ENCODE results near the gene EPS8.

DNA sequence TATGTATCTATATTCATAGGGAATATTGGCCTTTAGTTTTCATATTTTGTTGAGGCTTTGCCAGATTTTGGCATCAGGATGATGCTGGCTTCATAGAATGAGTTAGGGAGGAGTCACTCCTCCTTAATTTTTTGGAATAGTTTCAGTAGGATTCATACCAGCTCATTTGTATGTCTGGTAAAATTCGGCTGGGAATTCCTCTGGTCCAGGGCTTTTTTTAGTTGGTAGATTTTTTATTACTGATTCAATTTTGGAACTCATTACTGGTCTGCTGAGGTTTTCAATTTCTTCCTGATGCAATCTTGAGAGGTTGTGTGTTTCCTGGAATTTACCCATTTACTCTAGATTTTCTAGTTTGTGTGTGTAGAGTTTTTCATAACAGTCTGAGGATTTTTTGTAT is 175.2 kb downstream of the EPS8 start:
- TF ChIP-seq, protein P1, sequence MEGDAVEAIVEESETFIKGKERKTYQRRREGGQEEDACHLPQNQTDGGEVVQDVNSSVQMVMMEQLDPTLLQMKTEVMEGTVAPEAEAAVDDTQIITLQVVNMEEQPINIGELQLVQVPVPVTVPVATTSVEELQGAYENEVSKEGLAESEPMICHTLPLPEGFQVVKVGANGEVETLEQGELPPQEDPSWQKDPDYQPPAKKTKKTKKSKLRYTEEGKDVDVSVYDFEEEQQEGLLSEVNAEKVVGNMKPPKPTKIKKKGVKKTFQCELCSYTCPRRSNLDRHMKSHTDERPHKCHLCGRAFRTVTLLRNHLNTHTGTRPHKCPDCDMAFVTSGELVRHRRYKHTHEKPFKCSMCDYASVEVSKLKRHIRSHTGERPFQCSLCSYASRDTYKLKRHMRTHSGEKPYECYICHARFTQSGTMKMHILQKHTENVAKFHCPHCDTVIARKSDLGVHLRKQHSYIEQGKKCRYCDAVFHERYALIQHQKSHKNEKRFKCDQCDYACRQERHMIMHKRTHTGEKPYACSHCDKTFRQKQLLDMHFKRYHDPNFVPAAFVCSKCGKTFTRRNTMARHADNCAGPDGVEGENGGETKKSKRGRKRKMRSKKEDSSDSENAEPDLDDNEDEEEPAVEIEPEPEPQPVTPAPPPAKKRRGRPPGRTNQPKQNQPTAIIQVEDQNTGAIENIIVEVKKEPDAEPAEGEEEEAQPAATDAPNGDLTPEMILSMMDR (IDR thresholded peaks at IDR 0.05) = no peak
- TF ChIP-seq POLR2AphosphoS5 (IDR thresholded peaks at IDR 0.05; ENCODE audit: low read depth, low read length) (no peak), TCF7L2 (IDR thresholded peaks at IDR 0.05; ENCODE audit: low read depth, low read length) (no peak)
- TF ChIP-seq, protein P2, sequence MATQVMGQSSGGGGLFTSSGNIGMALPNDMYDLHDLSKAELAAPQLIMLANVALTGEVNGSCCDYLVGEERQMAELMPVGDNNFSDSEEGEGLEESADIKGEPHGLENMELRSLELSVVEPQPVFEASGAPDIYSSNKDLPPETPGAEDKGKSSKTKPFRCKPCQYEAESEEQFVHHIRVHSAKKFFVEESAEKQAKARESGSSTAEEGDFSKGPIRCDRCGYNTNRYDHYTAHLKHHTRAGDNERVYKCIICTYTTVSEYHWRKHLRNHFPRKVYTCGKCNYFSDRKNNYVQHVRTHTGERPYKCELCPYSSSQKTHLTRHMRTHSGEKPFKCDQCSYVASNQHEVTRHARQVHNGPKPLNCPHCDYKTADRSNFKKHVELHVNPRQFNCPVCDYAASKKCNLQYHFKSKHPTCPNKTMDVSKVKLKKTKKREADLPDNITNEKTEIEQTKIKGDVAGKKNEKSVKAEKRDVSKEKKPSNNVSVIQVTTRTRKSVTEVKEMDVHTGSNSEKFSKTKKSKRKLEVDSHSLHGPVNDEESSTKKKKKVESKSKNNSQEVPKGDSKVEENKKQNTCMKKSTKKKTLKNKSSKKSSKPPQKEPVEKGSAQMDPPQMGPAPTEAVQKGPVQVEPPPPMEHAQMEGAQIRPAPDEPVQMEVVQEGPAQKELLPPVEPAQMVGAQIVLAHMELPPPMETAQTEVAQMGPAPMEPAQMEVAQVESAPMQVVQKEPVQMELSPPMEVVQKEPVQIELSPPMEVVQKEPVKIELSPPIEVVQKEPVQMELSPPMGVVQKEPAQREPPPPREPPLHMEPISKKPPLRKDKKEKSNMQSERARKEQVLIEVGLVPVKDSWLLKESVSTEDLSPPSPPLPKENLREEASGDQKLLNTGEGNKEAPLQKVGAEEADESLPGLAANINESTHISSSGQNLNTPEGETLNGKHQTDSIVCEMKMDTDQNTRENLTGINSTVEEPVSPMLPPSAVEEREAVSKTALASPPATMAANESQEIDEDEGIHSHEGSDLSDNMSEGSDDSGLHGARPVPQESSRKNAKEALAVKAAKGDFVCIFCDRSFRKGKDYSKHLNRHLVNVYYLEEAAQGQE (IDR thresholded peaks at IDR 0.05; ENCODE audit: insufficient read depth in 1 of 2, low read depth in 2 of 2, low read length in 1 of 2) = no peak
